ENCODE data around the gene MYOG.

MYOG gene

GRCh38 chr1:203117611-203118575 lies 32.1 kb upstream of the MYOG start:
- Histone ChIP-seq H3K56ac (ENCODE audit: low read length) (peak overlapping the region; percentile 69), H3K27me3 (ENCODE audit: insufficient read depth, low read length, poor library complexity) (no peaks in the 10 kb centered on the region), H2BK5ac (ENCODE audit: low read length) (no peak overlapping the region), H3K4me2 (ENCODE audit: low read length) (peak overlapping the region; percentile 42), H3K79me1 (ENCODE audit: low read length) (no peaks in the 10 kb centered on the region), H2BK120ac (ENCODE audit: low read depth, low read length) (no peak overlapping the region), H3K23ac (ENCODE audit: low read length) (no peak overlapping the region), H3K18ac (ENCODE audit: low read length) (no peak overlapping the region), H4K8ac (ENCODE audit: low read depth, low read length) (no peak overlapping the region), H3K9ac (ENCODE audit: low read length) (peak overlapping the region; percentile 45), H4K5ac (ENCODE audit: low read length) (no peak overlapping the region), H3K4me1 (ENCODE audit: control insufficient read depth, low read depth, low read length) (no peaks in the 10 kb centered on the region), H3K36me3 (ENCODE audit: control insufficient read depth, insufficient read depth, low read length) (no peaks in the 10 kb centered on the region), H3K27ac (ENCODE audit: low read depth, low read length) (no peak overlapping the region), H3K4ac (ENCODE audit: low read depth, low read length) (peak overlapping the region; percentile 18), H2AK5ac (ENCODE audit: low read length) (no peak overlapping the region), H2BK15ac (replicated peaks; ENCODE audit: low read depth) (no peak overlapping the region), H3K4me3 (ENCODE audit: low read length) (no peak overlapping the region), H3K79me2 (ENCODE audit: control insufficient read depth, insufficient read depth, low read length) (no peaks in the 10 kb centered on the region)
- DNase-seq: peak; percentile 92
- WGBS (ENCODE audit: extremely low coverage, insufficient coverage, low lambda C conversion rate): no CpG with 5 or more reads among the region's 35 CpGs

GRCh38 chr1:203116091-203116820 lies 30.4 kb upstream of the MYOG start:
- H2BK5ac ChIP-seq (ENCODE audit: low read length): no peak overlapping the region
- no peak for DNase-seq
- WGBS (ENCODE audit: extremely low coverage, insufficient coverage, low lambda C conversion rate): no CpG with 5 or more reads among the region's 10 CpGs
- no peak overlapping the region for H3K9ac ChIP-seq (ENCODE audit: low read length)
- no peaks in the 10 kb centered on the region for H3K36me3 ChIP-seq (ENCODE audit: control insufficient read depth, insufficient read depth, low read length)
- no peaks in the 10 kb centered on the region for H3K4me1 ChIP-seq (ENCODE audit: control insufficient read depth, low read depth, low read length)
- no peak overlapping the region for H3K56ac ChIP-seq (ENCODE audit: low read length)
- H3K4me3 ChIP-seq (ENCODE audit: low read length): no peak overlapping the region
- H3K23ac ChIP-seq (ENCODE audit: low read length): no peak overlapping the region
- no peaks in the 10 kb centered on the region for H3K27me3 ChIP-seq (ENCODE audit: insufficient read depth, low read length, poor library complexity)
- no peak overlapping the region for H4K5ac ChIP-seq (ENCODE audit: low read length)
- no peaks in the 10 kb centered on the region for H3K79me1 ChIP-seq (ENCODE audit: low read length)
- no peaks in the 10 kb centered on the region for H3K79me2 ChIP-seq (ENCODE audit: control insufficient read depth, insufficient read depth, low read length)
- H3K18ac ChIP-seq (ENCODE audit: low read length): no peak overlapping the region
- H2BK120ac ChIP-seq (ENCODE audit: low read depth, low read length): no peak overlapping the region
- no peak overlapping the region for H3K4ac ChIP-seq (ENCODE audit: low read depth, low read length)
- H2BK15ac ChIP-seq (replicated peaks; ENCODE audit: low read depth): no peak overlapping the region
- H4K8ac ChIP-seq (ENCODE audit: low read depth, low read length): no peak overlapping the region
- H2AK5ac ChIP-seq (ENCODE audit: low read length): no peak overlapping the region
- no peak overlapping the region for H3K4me2 ChIP-seq (ENCODE audit: low read length)
- no peak overlapping the region for H3K27ac ChIP-seq (ENCODE audit: low read depth, low read length)

GRCh38 chr1:203114202-203114601 lies 28.4 kb upstream of the MYOG start:
- H3K56ac ChIP-seq (ENCODE audit: low read length): no peak overlapping the region
- H3K9ac ChIP-seq (ENCODE audit: low read length): no peak overlapping the region
- no peak overlapping the region for H3K4ac ChIP-seq (ENCODE audit: low read depth, low read length)
- no peak overlapping the region for H2BK120ac ChIP-seq (ENCODE audit: low read depth, low read length)
- no peak overlapping the region for H2BK5ac ChIP-seq (ENCODE audit: low read length)
- H2BK15ac ChIP-seq (replicated peaks; ENCODE audit: low read depth): no peak overlapping the region
- WGBS (ENCODE audit: extremely low coverage, insufficient coverage, low lambda C conversion rate): 100% methylated on average over 2 of the region's 7 CpGs
- H3K4me3 ChIP-seq (ENCODE audit: low read length): no peak overlapping the region
- no peak overlapping the region for H4K5ac ChIP-seq (ENCODE audit: low read length)
- no peaks in the 10 kb centered on the region for H3K27me3 ChIP-seq (ENCODE audit: insufficient read depth, low read length, poor library complexity)
- no peak overlapping the region for H4K8ac ChIP-seq (ENCODE audit: low read depth, low read length)
- no peaks in the 10 kb centered on the region for H3K36me3 ChIP-seq (ENCODE audit: control insufficient read depth, insufficient read depth, low read length)
- no peak overlapping the region for H2AK5ac ChIP-seq (ENCODE audit: low read length)
- H3K79me2 ChIP-seq (ENCODE audit: control insufficient read depth, insufficient read depth, low read length): no peaks in the 10 kb centered on the region
- H3K4me1 ChIP-seq (ENCODE audit: control insufficient read depth, low read depth, low read length): no peaks in the 10 kb centered on the region
- no peak overlapping the region for H3K23ac ChIP-seq (ENCODE audit: low read length)
- no peak for DNase-seq
- no peak overlapping the region for H3K4me2 ChIP-seq (ENCODE audit: low read length)
- no peak overlapping the region for H3K27ac ChIP-seq (ENCODE audit: low read depth, low read length)
- no peaks in the 10 kb centered on the region for H3K79me1 ChIP-seq (ENCODE audit: low read length)
- no peak overlapping the region for H3K18ac ChIP-seq (ENCODE audit: low read length)

GRCh38 chr1:203113308-203113707 lies 27.5 kb upstream of the MYOG start:
- DNase-seq: no peak
- Histone ChIP-seq H3K4me3 (ENCODE audit: low read length) (no peak overlapping the region), H3K4me2 (ENCODE audit: low read length) (no peak overlapping the region), H2BK120ac (ENCODE audit: low read depth, low read length) (no peak overlapping the region), H3K9ac (ENCODE audit: low read length) (no peak overlapping the region), H2BK5ac (ENCODE audit: low read length) (no peak overlapping the region), H3K27ac (ENCODE audit: low read depth, low read length) (no peak overlapping the region), H3K79me2 (ENCODE audit: control insufficient read depth, insufficient read depth, low read length) (no peaks in the 10 kb centered on the region), H3K4me1 (ENCODE audit: control insufficient read depth, low read depth, low read length) (no peaks in the 10 kb centered on the region), H4K8ac (ENCODE audit: low read depth, low read length) (no peak overlapping the region), H3K27me3 (ENCODE audit: insufficient read depth, low read length, poor library complexity) (no peaks in the 10 kb centered on the region), H2BK15ac (replicated peaks; ENCODE audit: low read depth) (no peak overlapping the region), H3K36me3 (ENCODE audit: control insufficient read depth, insufficient read depth, low read length) (no peaks in the 10 kb centered on the region), H3K79me1 (ENCODE audit: low read length) (no peaks in the 10 kb centered on the region), H4K5ac (ENCODE audit: low read length) (no peak overlapping the region), H3K18ac (ENCODE audit: low read length) (no peak overlapping the region), H3K56ac (ENCODE audit: low read length) (no peak overlapping the region), H2AK5ac (ENCODE audit: low read length) (no peak overlapping the region), H3K23ac (ENCODE audit: low read length) (no peak overlapping the region), H3K4ac (ENCODE audit: low read depth, low read length) (no peak overlapping the region)
- WGBS (ENCODE audit: extremely low coverage, insufficient coverage, low lambda C conversion rate): no CpG with 5 or more reads among the region's 4 CpGs

- H2BK15ac ChIP-seq (replicated peaks; ENCODE audit: low read depth): no peak overlapping the region
- DNase-seq: no peak
- H3K18ac ChIP-seq (ENCODE audit: low read length): no peak overlapping the region
- no peak overlapping the region for H3K4me3 ChIP-seq (ENCODE audit: low read length)
- no peak overlapping the region for H4K5ac ChIP-seq (ENCODE audit: low read length)
- H3K4me1 ChIP-seq (ENCODE audit: control insufficient read depth, low read depth, low read length): no peaks in the 10 kb centered on the region
- no peak overlapping the region for H2BK5ac ChIP-seq (ENCODE audit: low read length)
- H3K23ac ChIP-seq (ENCODE audit: low read length): no peak overlapping the region
- WGBS (ENCODE audit: extremely low coverage, insufficient coverage, low lambda C conversion rate): no CpG with 5 or more reads among the region's 2 CpGs
- no peak overlapping the region for H3K9ac ChIP-seq (ENCODE audit: low read length)
- no peak overlapping the region for H3K56ac ChIP-seq (ENCODE audit: low read length)
- no peaks in the 10 kb centered on the region for H3K79me2 ChIP-seq (ENCODE audit: control insufficient read depth, insufficient read depth, low read length)
- no peaks in the 10 kb centered on the region for H3K36me3 ChIP-seq (ENCODE audit: control insufficient read depth, insufficient read depth, low read length)
- no peak overlapping the region for H3K27ac ChIP-seq (ENCODE audit: low read depth, low read length)
- no peak overlapping the region for H2AK5ac ChIP-seq (ENCODE audit: low read length)
- no peak overlapping the region for H3K4ac ChIP-seq (ENCODE audit: low read depth, low read length)
- H3K79me1 ChIP-seq (ENCODE audit: low read length): no peaks in the 10 kb centered on the region
- H3K27me3 ChIP-seq (ENCODE audit: insufficient read depth, low read length, poor library complexity): no peaks in the 10 kb centered on the region
- no peak overlapping the region for H4K8ac ChIP-seq (ENCODE audit: low read depth, low read length)
- H3K4me2 ChIP-seq (ENCODE audit: low read length): no peak overlapping the region
- H2BK120ac ChIP-seq (ENCODE audit: low read depth, low read length): no peak overlapping the region
Observed at GRCh38 chr1:203112475-203112874, 26.7 kb upstream of the MYOG start.
